HepG2 (cell line): Measurements from ENCODE around the gene SUCLA2. TPM values are rescaled to one million over a fixed set of nuclear protein-coding genes. Genes with fewer than 3 reads are reported as not detected.

Source experiments
- ATAC-seq: fragments of 200-7000 bp; cut with Tn5 transposase; 3 replicates; pipeline ENCODE4 v1.9.1; 2020; ENCODE audit warnings: mild to moderate bottlenecking, moderate library complexity
- BruUV-seq: library from RNA; stranded (reverse); fragments of 400-500 nt; replicated peaks from 2 replicates; lab custom pipeline; 2021; lab: Mats Ljungman, UMichigan
- CTCF ChIA-PET: fragments of 300-600 bp; formaldehyde crosslinking; extraction: SDS; loops from one replicate; lab custom pipeline; 2021; ENCODE audit warnings: low total read pairs, inconsistent platforms, low intra/inter-chr PET ratio; lab: Yijun Ruan, JAX
- POLR2A ChIA-PET: fragments of 350-600 bp; sonication (Branson Sonifier 250); formaldehyde crosslinking; loops from one replicate; lab custom pipeline; 2020; ENCODE audit warnings: antibody characterized with exemption, inconsistent platforms; lab: Yijun Ruan, JAX
- DNase-seq: peaks from one replicate; pipeline ENCODE4 v3.0.0-alpha.2; 2015; ENCODE audit warnings: low spot score
- FAIRE-seq: peaks from 3 replicates; lab custom pipeline; 2011; peaks lifted over from hg19 to GRCh38; lab: Jason Lieb, UNC
- H2AFZ ChIP-seq: one replicate; pipeline ENCODE4 v1.6.1; 2011; ENCODE audit warnings: low read length, inconsistent platforms
- H3K27ac ChIP-seq: fragments of 300-600 bp; 3 replicates; pipeline ENCODE4 v1.8.0; 2011; ENCODE audit warnings: mixed run types, mild to moderate bottlenecking, mixed read lengths, low read length, inconsistent platforms; ENCODE audit not compliant: insufficient read depth; ENCODE audit errors: extremely low read length
- H3K27me3 ChIP-seq, 2 experiments: fragments of 200-600 bp in 1 of 2; 2 replicates in 1 of 2; 3 replicates in 1 of 2; pipeline versions ENCODE4 v1.6.0 to v1.8.0; 2011; ENCODE audit warnings: low read length in 2 of 2, mild to moderate bottlenecking in 2 of 2, moderate library complexity in 2 of 2, inconsistent platforms in 1 of 2; ENCODE audit not compliant: insufficient read depth in 2 of 2, control insufficient read depth in 1 of 2
- H3K36me3 ChIP-seq, 2 experiments: fragments of 200-600 bp in 1 of 2; replicated peaks in 1 of 2; 2 replicates in 1 of 2; 3 replicates in 1 of 2; pipeline versions ENCODE4 v1.5.1 to v1.8.0; 2011; ENCODE audit warnings: low read length in 2 of 2, inconsistent platforms in 1 of 2; ENCODE audit not compliant: insufficient read depth in 2 of 2, control insufficient read depth in 1 of 2
- H3K4me1 ChIP-seq: 2 replicates; pipeline ENCODE4 v1.5.1; 2012; ENCODE audit warnings: low read length, inconsistent platforms; ENCODE audit not compliant: insufficient read depth
- H3K4me2 ChIP-seq: 2 replicates; pipeline ENCODE4 v1.6.0; 2011; ENCODE audit warnings: low read depth, low read length, inconsistent platforms
- H3K4me3 ChIP-seq, 3 experiments: fragments of 200-600 bp in 1 of 3; sonication (generic), shearing (Covaris generic) in 1 of 3; replicated peaks in 1 of 3; 2 replicates each; pipeline ENCODE4 v1.5.1; 2011 to 2016; ENCODE audit warnings: low read length in 3 of 3, inconsistent platforms in 2 of 3, low read depth in 2 of 3, mild to moderate bottlenecking in 2 of 3, control low read depth in 1 of 3, mixed read lengths in 1 of 3; ENCODE audit not compliant: insufficient read depth in 1 of 3
- H3K79me2 ChIP-seq: one replicate; pipeline ENCODE4 v1.6.1; 2011; ENCODE audit warnings: low read length, inconsistent platforms; ENCODE audit not compliant: insufficient read depth
- H3K9ac ChIP-seq: 2 replicates; pipeline ENCODE4 v1.6.0; 2011; ENCODE audit warnings: mild to moderate bottlenecking, low read depth, low read length, inconsistent platforms; ENCODE audit not compliant: insufficient read depth
- H3K9me3 ChIP-seq: 2 replicates; pipeline ENCODE4 v1.5.1; 2012; ENCODE audit warnings: mild to moderate bottlenecking, low read length
- H4K20me1 ChIP-seq: 2 replicates; pipeline ENCODE4 v1.6.0; 2011; ENCODE audit warnings: inconsistent platforms, mild to moderate bottlenecking, low read length, moderate library complexity; ENCODE audit not compliant: insufficient read depth
- CEBPB ChIP-seq: IDR thresholded peaks from 2 replicates; pipeline ENCODE4 v1.6.1; 2011; ENCODE audit warnings: low read depth, low read length, improper control_type of control experiment, borderline replicate concordance
- NCOR1 ChIP-seq: fragments of 200-600 bp; sonication (generic); IDR thresholded peaks from 2 replicates; pipeline ENCODE4 v1.7.0; 2017; ENCODE audit warnings: antibody characterized with exemption, low read length, borderline replicate concordance
- YEATS2 ChIP-seq: sonication (generic); formaldehyde crosslinking; IDR thresholded peaks from 2 replicates; pipeline ENCODE4 v1.4.0; 2020; ENCODE audit warnings: missing genetic modification reagents, borderline replicate concordance
- ZC3H4 ChIP-seq: sonication (generic); formaldehyde crosslinking; IDR thresholded peaks from 2 replicates; pipeline ENCODE4 v1.4.0; 2020; ENCODE audit warnings: missing genetic modification reagents, borderline replicate concordance
- ZNF263 ChIP-seq: sonication (generic); formaldehyde crosslinking; IDR thresholded peaks from 2 replicates; pipeline ENCODE4 v1.4.0; 2020; ENCODE audit warnings: missing genetic modification reagents
- ZNF788 ChIP-seq: sonication (generic); formaldehyde crosslinking; IDR thresholded peaks from 2 replicates; pipeline ENCODE4 v1.5.0; 2020; ENCODE audit warnings: mild to moderate bottlenecking, missing genetic modification reagents, borderline replicate concordance
- whole genome bisulfite sequencing: methylation state at CpG from one replicate; pipeline ENCODE4 v1.1.6; 2017; ENCODE audit warnings: low lambda C conversion rate; 5-methylcytosine and 5-hydroxymethylcytosine counted together
- in situ Hi-C: cut with HindIII; loops from 2 replicates; pipeline ENCODE4 v1.10.0; 2017; ENCODE audit warnings: low pct_unique_long_range_greater_than_20kb; ENCODE audit not compliant: extremely low pct_ligation_motif_present
- intact Hi-C: fragments of 100-400 bp; cut with micrococcal nuclease; formaldehyde crosslinking; loops from one replicate; pipeline ENCODE4 v1.10.0; 2022; ENCODE audit not compliant: unreplicated experiment
- polyA plus RNA-seq, 8 experiments: library from polyadenylated mRNA; depleted of rRNA in 3 of 8; stranded (reverse) in 7 of 8; unstranded in 1 of 8; fragments of >200 nt; fragmentation: Illumina TruSeq in 4 of 8; extraction: Trizol in 4 of 8; gene quantifications; 2 replicates each; pipeline versions ENCODE4 v1.2.1 to v1.2.3, GENCODE V29; 2011 to 2016; ENCODE audit warnings: low read depth in 4 of 8, missing spikeins in 1 of 8, mixed read lengths in 1 of 8; ENCODE audit not compliant: insufficient read depth in 1 of 8
- total RNA-seq, 5 experiments: library from RNA; depleted of rRNA; stranded (reverse); fragments of >200 nt; fragmentation: Illumina TruSeq; extraction: Trizol; gene quantifications; 2 replicates each; pipeline ENCODE4 v1.2.3, GENCODE V29; 2016; ENCODE audit warnings: low read depth in 1 of 5

The SUCLA2 gene
- total and polyA plus RNA-seq, 2 of the 13 experiments (the other 11 are each of a cell fraction or from before 2014, with no cell fraction given): 28.4 to 77.1 TPM

- DNase-seq (no peak), FAIRE-seq (no peak), ATAC-seq (peak; percentile 44)
- no peak overlapping the region for H3K27ac ChIP-seq
- peaks cover 23% of the 10 kb centered on the region for H3K4me1 ChIP-seq
- no peaks in the 10 kb centered on the region for H3K36me3 ChIP-seq
- no peak overlapping the region for H3K9ac ChIP-seq
- H3K9me3 ChIP-seq: no peaks in the 10 kb centered on the region
- BruUV-seq: no TSS peak
- no peaks in the 10 kb centered on the region for H3K27me3 ChIP-seq
- H3K4me2 ChIP-seq: no peak overlapping the region
- no peak overlapping the region for H3K4me3 ChIP-seq
- intact Hi-C loops (no loop called here), in situ Hi-C loops (no loop called here)
- H4K20me1 ChIP-seq: no peaks in the 10 kb centered on the region
- 31% methylated on average over 2 of the region's 2 CpGs for WGBS
- no peaks in the 10 kb centered on the region for H3K79me2 ChIP-seq
- ChIA-PET POLR2A (no interaction called here), CTCF (no interaction called here)
- TF ChIP-seq CEBPB: 0 out of 2 replicates have a peak, but pooled peaks have one; percentile 6
- no peak for TF ChIP-seq ZC3H4 (CRISPR knock-in tag)
- no peak for TF ChIP-seq ZNF263 (CRISPR knock-in tag)
- no peak for TF ChIP-seq NCOR1
- TF ChIP-seq YEATS2 (CRISPR knock-in tag): no peak
- H2AFZ ChIP-seq: no peak overlapping the region
Measured at GRCh38 chr13:47896546-47896945, 104.5 kb downstream of the SUCLA2 start.

- H2AFZ ChIP-seq: no peak overlapping the region
- H3K4me3 ChIP-seq: no peak overlapping the region
- BruUV-seq: no TSS peak
- no peak for FAIRE-seq
- H3K27ac ChIP-seq: no peak overlapping the region
- WGBS: 87% methylated on average over 3 of the region's 5 CpGs
- intact Hi-C loops: no loop called here
- no peak overlapping the region for H3K4me2 ChIP-seq
- H3K4me1 ChIP-seq: peaks cover 23% of the 10 kb centered on the region
- TF ChIP-seq ZNF788 (CRISPR knock-in tag): no peak
- TF ChIP-seq, all 625 proteins: peak for 0
- POLR2A ChIA-PET: no interaction called here
- Histone ChIP-seq H4K20me1 (no peaks in the 10 kb centered on the region), H3K9me3 (no peaks in the 10 kb centered on the region), H3K9ac (no peak overlapping the region), H3K79me2 (no peaks in the 10 kb centered on the region), H3K36me3 (no peaks in the 10 kb centered on the region), H3K27me3 (no peaks in the 10 kb centered on the region)
- no peak for ATAC-seq
- no peak for DNase-seq
- CTCF ChIA-PET: no interaction called here
- in situ Hi-C loops: no loop called here
Measured at GRCh38 chr13:47896111-47896510, 105.0 kb downstream of the SUCLA2 start.
